Nucleus accumbens (tissue), 56 donors: ENCODE results near the gene PTGIS.

Source experiments
- DNase-seq, 56 donors: peaks; one replicate each; lab custom pipeline; 2025; lab: John Stamatoyannopoulos, UW

The PTGIS gene

DNA sequence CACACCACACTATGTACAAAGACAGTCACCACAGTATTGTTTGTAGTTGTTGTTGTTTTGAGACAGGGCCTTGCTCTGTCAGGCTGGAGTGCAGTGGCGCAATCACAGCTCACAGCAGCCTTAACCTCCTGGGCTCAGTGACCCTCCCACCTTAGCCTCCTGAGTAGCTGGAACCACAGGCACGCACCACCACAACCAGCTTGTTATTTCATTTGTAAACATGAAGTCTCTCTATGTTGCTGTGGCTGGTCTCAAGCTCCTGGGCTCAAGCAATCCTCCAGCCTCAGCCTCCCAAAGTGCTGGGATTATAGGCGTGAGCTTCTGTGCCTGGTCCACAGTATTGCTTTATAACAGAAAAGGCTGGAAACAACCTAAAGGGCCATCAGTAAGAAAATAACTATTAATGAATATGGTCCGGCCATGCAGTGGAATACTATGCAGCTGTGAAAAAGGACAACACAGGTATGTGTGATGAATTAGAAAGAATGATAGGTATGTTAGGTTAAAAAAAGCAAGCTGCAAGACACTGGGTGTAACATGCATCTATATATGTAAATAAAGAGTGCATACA is 30.0 kb upstream of the PTGIS start:
- DNase-seq, result no peak

DNA sequence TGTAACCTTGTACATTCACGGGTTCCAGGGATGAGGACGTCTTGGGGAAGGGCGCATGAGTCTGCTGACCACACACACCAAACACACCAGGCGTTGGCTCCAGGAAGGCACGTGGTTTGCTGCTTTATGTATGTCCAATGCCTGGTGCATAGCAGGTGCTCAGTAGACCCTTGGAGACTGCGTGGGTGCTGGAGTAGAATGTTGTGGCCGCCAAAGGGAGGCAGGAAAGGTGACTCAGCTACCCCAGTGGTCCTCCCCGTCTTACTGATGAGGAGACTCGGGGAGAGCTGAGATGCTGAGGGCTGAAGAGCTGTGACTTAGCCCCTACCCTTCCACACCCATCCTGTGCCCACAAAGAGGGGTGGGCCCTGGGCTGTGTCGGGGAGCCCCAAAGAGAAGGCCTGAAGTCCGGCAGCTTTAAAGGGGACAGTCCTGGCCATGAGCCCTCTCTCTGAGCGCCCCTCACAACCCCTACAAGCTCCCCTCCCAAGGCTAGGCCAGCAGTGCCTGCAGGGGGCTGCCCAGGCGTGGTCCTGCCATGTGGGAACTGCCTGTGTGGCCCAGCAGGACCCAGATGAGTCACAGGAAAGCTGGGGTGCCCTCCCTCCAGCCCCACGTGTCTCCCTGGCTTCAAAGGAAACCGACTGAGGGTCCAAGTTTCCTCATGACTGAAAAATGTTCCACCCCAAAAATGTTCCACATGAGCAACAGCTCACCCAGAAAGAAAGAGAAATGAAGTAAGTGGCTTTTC is 28.0 kb upstream of the PTGIS start:
- no peak for DNase-seq

DNA sequence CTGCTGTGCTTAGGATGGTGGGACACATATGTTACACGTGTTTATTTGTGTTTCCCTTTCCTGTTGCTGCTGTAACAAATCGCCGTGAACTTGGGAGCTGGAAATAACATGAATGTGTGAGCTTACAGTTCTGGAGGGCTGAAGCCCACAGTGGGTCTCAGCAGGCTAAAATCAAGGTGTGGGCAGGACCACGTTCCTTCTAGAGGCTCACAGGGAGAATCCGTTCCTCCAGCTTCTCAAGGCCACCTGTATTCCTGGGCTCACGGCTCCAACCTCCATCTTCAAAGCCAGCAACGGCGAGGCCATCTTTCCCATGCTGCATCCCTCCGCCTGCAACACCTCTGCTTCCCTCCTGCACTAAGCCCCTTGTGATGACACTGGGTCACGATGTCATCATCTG is 27.4 kb upstream of the PTGIS start:
- DNase-seq, result no peak

DNA sequence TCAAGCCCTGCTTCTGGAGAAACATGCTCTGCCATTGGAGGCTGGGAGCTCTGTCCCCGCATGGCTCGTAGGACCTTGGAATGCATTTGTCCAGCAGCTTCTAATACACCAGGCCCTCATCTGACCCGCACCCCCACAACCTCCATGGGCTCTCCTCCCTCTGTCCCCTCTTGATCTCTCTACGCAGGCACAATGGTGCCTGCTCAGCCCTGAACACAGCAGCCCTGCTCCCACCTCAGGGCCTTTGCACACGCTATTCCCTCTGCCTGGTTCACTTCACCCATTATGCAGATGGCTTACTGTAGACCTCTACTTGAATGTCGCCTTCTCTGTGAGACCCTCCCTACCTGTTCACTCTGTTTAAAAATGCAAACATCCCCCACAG is 27.0 kb upstream of the PTGIS start:
- no peak for DNase-seq

DNA sequence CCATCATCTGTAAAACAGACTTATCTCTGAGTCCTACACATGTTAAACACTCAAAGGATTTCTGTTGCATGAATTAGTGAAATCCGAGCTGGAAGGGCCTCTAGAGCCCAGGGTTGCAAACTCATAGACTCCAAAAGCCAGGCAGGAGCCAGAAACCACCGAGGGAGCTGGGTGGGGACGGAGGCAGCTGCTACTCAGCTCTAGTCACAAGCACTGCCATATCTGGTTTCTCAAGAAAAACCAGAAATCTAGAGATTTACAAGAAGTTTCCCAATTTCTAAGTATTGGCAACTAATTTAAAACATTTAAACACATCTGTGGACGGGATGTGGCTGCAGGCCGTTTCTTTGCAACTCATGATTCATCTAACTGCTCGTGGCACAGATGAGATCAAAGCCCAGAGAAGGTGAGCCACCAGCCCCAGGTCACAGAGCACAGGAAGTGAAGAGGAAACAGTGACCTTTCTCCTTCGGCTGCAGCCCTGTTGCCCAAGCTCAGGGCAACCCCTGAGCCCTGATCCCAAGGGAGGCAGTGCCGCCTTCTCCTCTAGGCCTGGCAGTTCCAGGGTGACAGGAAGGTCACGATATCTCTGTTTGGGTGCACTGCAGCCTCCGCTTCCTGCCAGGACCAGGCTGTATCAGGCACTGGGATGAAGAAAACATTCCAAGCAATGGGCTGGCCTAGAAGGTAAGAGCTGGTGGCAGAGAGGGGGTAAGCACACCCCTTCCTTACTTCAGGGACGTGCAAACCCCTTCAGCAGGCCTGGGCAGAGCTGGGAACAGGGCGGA is 26.4 kb upstream of the PTGIS start:
- DNase-seq, result no peak

DNA sequence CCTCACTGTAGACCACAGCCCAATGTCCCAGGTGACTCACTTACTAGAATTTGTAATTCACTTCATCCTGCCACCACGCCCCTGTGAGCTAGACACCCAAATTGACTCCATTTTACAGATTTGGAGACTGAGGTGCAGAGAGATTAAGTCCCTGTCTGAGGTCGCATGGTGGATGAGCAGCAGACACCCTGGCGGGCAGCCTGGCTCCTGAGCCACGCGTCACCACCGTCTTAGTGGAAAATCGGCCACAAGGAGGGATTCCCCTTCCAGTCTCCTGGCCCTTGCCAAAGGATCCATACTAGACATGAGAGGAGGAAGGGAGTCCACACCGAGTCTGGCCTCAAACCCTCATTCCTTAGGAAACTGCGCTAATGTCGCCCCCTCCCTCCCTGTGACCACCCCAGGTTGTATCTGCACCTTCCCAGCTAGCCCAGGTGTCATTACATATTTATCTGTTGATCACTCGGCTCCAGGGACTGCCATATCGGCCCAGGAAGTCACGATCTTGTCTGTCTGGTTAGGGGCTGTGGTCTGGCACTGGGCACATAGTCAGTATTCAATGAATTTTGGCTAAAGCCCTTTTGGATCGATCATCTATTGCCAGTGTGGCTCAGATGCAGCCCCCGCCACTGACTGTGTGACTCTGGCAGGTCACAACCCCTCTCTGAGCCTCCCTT is 25.7 kb upstream of the PTGIS start:
- DNase-seq, result no peak

DNA sequence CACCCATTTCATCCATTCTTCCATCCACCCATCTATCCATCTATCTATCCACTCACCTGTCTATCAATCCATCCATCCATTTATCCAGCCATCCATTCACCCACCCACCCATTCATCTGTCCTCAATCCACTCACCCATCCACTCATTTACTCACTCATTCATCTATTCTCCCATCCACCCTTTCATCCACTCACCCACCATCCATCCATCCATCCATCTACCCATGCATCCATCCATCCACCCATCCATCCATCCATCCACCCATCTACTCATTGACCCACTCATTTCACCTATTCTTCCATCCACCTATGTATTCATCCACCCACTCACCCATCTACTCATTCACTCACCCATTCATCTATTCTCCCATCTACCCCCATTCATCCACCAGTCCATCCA is 24.2 kb upstream of the PTGIS start:
- no peak for DNase-seq

DNA sequence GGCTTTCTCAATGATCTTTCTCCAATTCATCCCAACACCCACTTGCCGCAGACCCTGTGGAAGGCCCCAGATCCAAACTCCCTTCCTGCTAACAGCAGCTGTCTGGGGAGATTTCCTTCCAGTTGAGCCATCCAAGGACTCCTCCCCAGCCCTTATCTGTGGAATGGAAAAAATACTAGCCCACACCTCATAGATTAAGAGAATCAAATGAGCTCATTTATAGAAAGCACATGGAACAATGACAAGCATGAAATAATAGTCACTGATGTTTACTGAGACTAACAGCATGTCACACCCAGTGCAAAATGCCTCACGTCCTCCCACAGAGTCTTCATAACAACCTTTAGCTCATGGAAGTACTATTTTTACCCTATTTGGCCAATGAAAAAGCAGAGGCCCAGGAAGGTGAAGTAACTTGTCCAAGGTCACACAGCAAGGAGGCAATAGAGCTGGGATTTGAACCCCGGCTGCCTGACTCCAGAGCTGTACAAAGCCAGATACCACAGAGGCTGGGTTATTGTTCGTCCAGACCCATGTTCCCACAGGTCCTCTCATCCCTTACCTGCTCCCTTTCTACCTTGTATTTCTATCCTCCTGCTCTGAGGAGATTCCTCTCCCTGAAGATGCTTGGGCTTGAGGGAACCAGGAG is 23.4 kb upstream of the PTGIS start:
- peak in 2 of 56 donors; percentile 4 to 19 for DNase-seq

DNA sequence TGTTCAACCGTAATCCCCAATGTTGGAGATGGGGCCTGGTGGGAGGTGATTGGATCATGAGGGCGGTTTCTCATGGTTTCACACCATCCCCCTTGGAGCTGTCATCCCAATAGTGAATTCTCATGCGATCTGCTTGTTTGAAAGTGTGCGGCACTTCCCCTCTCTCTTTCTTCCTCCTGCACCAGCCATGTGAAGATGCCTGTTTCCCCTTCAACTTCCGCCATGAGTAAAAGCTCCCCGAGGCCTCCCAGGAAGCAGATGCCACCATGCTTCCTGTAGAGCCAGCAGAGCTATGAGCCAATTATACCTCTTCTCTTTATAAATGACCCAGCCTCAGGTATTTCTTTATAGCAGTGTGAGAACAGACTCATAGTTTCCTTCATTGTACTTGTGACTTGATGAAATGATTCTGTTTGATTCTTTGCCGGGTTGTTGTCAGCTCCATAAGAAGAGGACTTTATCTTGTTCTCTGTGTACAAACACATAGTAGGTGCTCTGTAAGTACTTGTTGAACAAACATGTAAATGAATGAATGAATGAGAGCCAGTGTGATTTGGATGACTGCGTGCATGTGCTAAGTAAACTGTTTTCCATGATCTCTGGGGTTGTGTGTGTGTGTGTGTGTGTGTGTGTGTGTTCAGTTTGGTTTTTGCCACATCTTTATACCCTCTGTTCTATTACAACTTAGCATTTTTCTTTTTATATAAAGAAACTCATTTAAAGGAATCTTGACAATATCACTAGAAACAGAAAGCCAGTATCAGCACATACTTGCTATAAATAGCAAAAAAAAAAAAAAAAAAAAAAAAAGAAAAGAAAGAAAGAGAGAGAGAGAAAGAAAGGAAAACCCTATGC is 22.5 kb upstream of the PTGIS start:
- no peak for DNase-seq

DNA sequence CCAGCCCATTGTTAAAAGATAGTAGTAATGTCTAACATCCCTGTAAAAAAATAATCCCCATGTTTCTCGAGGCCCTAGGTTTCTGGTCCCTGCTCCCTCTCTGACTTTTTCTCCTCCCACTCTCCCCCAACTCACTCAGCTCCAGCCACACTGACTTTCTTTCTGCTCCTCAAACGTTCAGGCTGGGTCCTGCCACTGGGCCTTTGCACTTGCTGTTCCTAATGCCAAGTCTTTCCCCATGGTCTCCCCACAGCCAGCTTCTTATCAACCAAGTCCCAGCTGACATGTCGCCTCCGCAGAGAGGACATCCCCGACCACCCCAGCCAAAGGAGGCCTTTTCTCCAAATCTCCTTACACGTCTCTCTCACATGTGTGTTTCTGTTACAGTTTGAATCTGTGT is 21.8 kb upstream of the PTGIS start:
- DNase-seq, result no peak

DNA sequence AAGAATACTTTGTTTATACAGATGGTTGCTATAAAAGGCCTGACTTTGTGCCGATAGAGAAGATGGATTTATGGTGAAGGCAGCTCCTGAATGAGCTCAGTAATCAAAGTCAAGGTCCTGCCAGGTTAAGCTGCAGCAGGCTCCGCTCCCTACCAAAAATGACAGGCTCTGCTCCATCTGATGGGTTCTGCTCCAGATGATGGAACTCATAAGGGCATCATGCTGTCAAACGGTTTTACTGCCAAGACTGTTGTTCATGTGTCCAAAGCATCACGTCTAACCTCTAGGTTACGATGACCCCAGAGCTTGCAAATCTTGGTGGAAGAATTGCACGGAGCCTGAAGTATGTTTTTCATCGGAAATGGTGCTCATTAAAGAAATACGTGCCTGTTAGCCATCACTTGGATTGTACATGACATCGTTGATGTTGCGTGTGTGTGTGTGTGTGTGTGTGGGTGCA is 19.2 kb upstream of the PTGIS start:
- no peak for DNase-seq

DNA sequence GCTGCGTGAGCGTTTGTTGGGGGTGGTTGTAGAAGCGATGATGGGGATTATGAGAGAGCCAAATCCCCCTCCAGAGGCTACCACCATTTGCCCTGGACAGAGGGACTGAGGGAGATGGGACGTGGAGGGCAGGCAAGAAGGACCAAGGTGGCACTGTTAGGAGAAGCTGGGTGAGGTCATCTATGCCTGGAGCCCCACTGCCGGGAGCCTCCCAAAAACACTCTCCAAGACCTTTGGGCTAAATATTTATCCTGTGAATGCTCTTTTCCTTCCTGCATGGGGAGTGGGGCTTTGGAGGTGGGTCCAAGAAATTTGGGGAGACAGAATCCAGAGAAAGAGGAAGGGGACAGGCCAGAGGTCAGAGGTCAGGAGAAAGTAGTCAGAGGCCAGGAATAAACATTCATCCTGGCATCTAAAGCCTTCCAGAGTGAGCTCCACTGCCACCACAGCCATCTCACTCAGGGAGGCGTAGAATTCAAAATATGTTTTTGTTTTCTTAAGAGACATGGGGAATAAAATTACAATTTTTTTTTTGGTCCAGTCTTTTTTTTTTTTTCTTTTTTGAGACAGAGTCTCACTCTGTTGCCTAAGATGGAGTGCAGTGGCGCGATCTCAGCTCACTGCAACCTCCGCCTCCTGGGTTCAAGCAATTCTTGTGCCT is 17.8 kb upstream of the PTGIS start:
- DNase-seq, result no peak

DNA sequence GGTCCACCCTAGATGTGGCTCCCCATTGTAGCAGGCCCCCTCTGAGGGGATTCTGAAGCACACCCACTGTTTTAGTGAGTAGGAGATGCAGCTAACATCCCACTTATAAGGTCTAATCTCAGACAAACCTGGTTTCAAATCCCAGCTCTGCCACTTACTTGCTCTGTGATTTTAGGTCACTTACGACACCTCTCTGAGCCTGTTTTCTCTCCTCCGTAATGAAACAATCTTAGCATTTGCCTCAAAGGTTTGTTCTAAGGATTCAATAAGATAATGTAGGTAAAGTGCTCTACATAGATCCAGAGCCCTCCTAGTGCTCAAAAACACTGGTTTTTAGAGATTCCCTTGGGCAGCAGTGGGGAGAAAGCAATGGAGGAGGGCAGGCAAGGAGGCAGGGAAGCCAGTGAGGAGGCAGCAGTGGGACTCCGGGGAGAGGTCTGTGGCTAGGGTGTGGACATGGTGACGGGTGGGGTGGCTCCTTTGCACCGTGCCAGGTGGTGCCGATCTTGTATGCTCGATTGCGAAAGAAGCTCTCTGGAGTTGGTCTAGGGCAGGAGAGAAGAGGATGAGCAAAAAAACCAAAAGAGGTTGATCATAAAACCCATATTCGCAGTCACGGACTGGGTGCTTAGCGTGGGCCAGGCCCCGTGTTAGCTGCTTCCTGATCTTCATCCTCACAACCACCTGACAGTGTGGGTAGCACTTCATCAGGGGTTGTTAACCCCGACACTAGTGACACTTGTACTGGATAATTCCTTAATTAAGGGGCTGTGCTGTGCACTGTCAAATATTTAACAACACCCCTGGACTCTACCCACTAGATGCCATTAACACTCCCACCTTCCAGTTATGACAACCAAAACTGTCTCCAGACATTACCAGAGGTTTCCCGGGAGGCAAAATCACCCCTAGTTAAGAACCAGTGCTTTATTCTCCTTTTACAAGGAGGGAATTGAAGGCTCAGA is 16.8 kb upstream of the PTGIS start:
- DNase-seq, result no peak

DNA sequence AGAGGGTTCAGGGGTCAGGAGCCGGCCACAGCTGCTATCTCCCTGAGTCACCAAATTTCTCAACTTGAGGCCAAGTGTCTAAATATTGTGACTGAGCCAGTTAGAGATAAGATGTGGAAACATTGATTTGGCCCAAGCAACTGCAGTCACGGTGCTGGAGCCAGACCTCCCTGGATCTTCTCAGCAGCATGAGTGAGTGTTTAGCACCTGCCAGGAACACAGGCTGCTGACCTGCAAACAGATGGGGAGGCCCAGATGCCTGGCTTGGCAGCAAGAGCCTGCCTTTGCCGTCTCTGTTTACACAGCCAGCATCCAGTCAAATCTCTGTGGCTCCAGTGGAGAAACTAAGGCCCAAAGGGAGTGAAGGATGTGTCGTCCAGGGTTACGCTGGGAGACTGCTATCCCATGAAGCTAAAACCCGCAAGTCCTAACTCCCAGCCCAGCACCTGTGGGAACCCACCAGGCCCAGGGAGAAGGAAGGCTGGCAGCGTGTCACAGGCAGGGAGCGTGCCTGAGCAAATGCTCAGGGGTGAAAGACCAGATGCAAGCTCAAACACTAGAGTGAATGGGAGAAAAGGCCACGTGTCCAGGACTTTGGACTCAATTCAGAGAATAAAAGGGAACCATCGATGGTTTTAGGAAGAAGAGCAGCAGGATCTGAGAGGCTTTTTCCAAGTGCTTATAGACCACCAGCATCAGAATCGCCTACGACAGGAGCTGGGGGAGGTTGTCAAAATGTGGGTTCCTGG is 15.9 kb upstream of the PTGIS start:
- peak in 1 of 56 donors; percentile 9 for DNase-seq

DNA sequence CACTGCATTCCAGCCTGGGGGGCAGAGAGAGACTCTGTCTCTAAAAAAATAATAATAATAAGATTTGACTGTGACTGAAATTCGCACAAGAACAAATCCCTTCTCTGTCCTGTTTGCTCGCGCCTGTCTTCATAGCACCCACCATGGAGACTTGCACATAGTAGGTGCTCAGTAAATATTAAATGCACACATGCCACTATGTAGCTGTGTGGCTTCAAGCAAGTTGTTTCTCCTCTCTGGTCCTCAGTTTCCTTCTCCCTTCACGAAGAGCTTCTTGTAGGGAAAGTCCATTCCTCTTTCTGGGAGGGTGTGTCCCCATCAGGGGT is 15.4 kb upstream of the PTGIS start:
- no peak for DNase-seq

DNA sequence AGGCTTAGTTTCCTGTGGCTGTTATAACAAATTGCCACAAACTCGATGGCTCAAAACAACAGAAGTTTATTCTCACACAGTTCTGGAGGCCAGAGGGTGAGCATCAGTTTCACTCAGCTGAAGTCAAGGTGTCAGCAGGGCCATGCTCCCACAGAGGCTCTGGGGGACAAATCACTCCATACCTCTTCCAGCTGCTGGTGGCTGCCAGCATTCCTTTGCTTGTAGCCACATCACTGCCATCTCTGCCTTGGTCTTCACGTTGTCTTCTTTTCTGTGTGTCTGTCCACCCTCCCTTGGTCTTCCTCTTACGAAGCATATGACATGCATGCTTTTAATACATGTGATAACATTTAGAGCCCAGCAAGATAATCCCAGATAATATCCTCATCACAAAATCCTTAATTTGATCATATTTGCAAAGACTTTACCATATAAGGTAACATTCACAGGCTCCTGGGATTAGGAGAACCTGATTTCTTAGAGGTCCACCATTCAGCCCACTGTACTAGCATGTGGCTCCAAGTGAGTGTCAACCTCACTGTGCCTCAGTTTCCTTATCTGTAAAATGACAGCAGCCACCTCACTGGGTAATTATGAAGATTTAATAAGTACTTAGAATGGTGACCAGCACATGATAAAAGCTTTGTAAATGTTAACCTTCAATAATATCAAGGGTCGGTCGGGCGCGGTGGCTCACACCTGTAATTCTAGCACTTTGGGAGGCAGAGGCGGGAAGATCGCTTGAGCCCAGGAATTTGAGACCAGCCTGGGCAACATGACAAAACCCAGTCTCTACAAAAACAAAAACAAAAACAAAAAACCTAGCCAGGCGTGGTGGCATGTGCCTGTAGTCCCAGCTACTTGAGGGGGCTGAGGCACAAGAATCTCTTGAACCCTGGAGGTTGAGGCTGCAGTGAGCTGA is 14.7 kb upstream of the PTGIS start:
- no peak for DNase-seq
